ENCODE measurements around the gene ZDHHC3. TPM values are rescaled to one million over a fixed set of nuclear protein-coding genes. Genes with fewer than 3 reads are reported as not detected.

ZDHHC3 gene
- total and polyA plus RNA-seq, 12 donors = 30.1 to 148 (median 95.8) TPM

- WGBS, 4 donors = 54 to 78% (median 72%) methylated on average over 4 to 5 of the region's 5 CpGs
Measured at GRCh38 chr3:44969154-44969827, 6.7 kb downstream of the ZDHHC3 start.

GRCh38 chr3:44968447-44968858 is 7.5 kb downstream of the ZDHHC3 start:
- Histone ChIP-seq H3K36me3 (replicated peaks in 1 of 2) (no peaks in the 10 kb centered on the region), H3K4me3 (no peak overlapping the region), H3K27ac (no peak overlapping the region), H3K27me3 (no peaks in the 10 kb centered on the region), H3K9me3 (replicated peaks in 1 of 3) (no peaks in the 10 kb centered on the region), H3K4me1 (replicated peaks in 1 of 2) (peaks cover 0 to 23% of the 10 kb centered on the region in 2 donors)
- no peak for TF ChIP-seq CTCF (IDR thresholded peaks at IDR 0.05)
- no peak for TF ChIP-seq POLR2A (IDR thresholded peaks at IDR 0.05)
- DNase-seq = no peak
- intact Hi-C loops (cut with DNase I) = no loop called here
- WGBS, 4 donors = 94 to 98% (median 96%) methylated on average over 6 of the region's 6 CpGs

More at GRCh38 chr3:44969154-44969827, 6.7 kb downstream of the ZDHHC3 start:
- no peaks in the 10 kb centered on the region for H3K9me3 ChIP-seq (replicated peaks in 1 of 3)
- H3K36me3 ChIP-seq (replicated peaks in 1 of 2) = no peaks in the 10 kb centered on the region
- H3K4me1 ChIP-seq (replicated peaks in 1 of 2) = peaks cover 0 to 31% of the 10 kb centered on the region in 2 donors
- no peak overlapping the region for H3K27ac ChIP-seq
- H3K27me3 ChIP-seq = no peaks in the 10 kb centered on the region
- no peak for DNase-seq
- TF ChIP-seq CTCF (IDR thresholded peaks at IDR 0.05) = no peak
- TF ChIP-seq POLR2A (IDR thresholded peaks at IDR 0.05) = no peak
- no peak overlapping the region for H3K4me3 ChIP-seq
- intact Hi-C loops (cut with DNase I) = no loop called here

GRCh38 chr3:44966795-44967278 is 9.1 kb downstream of the ZDHHC3 start:
- H3K9me3 ChIP-seq (replicated peaks in 1 of 3) = no peaks in the 10 kb centered on the region
- 71 to 87% (median 79%) methylated on average over 3 of the region's 3 CpGs for WGBS, 4 donors
- intact Hi-C loops (cut with DNase I) = no loop called here
- H3K27ac ChIP-seq = no peak overlapping the region
- H3K4me3 ChIP-seq = no peak overlapping the region
- H3K36me3 ChIP-seq (replicated peaks in 1 of 2) = no peaks in the 10 kb centered on the region
- peaks cover 0 to 26% of the 10 kb centered on the region in 2 donors for H3K4me1 ChIP-seq (replicated peaks in 1 of 2)
- H3K27me3 ChIP-seq = no peaks in the 10 kb centered on the region
- no peak for TF ChIP-seq CTCF (IDR thresholded peaks at IDR 0.05)
- TF ChIP-seq POLR2A (IDR thresholded peaks at IDR 0.05) = no peak
- no peak for DNase-seq

GRCh38 chr3:44965165-44965564 is 10.8 kb downstream of the ZDHHC3 start:
- no peaks in the 10 kb centered on the region for H3K27me3 ChIP-seq
- H3K9me3 ChIP-seq (replicated peaks in 1 of 3) = no peaks in the 10 kb centered on the region
- no peak overlapping the region for H3K27ac ChIP-seq
- 90 to 95% (median 93%) methylated on average over 3 of the region's 3 CpGs for WGBS, 4 donors
- peaks cover 0 to 32% of the 10 kb centered on the region in 2 donors for H3K4me1 ChIP-seq (replicated peaks in 1 of 2)
- H3K4me3 ChIP-seq = no peak overlapping the region
- intact Hi-C loops (cut with DNase I) = no loop called here
- TF ChIP-seq POLR2A (IDR thresholded peaks at IDR 0.05) (no peak), CTCF (IDR thresholded peaks at IDR 0.05) (no peak)
- H3K36me3 ChIP-seq (replicated peaks in 1 of 2) = no peaks in the 10 kb centered on the region
- DNase-seq = no peak

All from adrenal gland (tissue), 12 donors.